HK-2 (cell line): Measurements from ENCODE around the gene WNT6.

Experiments
- DNase-seq: peaks from one replicate; pipeline ENCODE4 v3.0.0-alpha.2; 2018; ENCODE audit not compliant: unreplicated experiment

The WNT6 gene

DNA sequence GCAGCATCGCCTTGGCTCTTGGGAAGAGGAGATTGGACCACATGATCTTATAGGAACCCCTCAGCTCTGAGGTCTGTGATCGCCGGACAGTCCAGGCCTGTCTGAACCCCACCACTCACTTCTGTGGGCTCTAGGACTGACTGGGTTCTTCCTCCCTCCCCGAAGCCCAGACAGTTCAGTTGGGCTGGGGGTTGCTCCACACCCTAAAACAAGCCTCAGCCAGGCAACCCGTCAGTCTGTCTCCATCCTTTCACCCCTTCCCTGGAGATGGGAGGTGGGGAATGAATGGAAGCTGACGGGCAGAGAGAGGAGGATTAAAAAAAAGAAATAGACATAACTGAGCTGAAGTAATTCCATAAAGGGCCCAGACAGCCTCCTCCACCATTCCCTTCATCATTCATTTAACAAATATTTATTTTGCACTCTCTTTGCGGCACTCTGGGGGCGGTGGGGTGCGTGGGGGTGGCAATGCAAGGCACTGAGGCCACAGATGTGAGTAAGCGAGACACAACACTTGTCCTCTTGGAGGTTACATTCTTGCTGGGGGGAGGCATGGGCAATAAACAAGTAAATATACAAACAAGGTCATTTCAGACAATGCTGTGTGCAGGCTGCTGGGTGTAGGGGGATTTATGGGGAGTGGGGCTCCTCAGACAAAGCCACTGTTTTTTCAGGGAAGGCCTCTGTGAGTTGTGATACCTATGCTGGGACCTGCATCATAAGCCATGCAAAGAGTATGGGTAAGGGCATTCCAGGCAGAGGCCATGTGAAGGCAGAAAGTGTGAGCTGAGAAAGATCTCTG lies 33.9 kb downstream of the WNT6 start:
- no peak for DNase-seq

- DNase-seq: no peak
Observed at GRCh38 chr2:218894151-218894879, 34.7 kb downstream of the WNT6 start.

DNA sequence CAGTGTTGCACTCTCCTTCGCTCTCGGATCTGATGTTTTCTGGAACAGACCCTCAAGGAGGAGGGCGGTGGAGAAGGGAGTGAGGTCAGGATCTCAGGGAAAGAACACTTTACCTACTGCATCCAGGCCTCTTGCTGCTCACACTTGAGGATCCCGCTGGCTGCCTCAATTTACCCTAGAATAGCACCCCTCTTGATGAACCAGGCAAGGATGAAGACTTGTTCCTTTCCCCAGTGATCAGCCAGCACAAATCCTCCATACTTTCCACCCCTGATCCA lies 35.2 kb downstream of the WNT6 start:
- DNase-seq: no peak

GRCh38 chr2:218895326-218895725 lies 35.7 kb downstream of the WNT6 start:
- DNase-seq: no peak

DNA sequence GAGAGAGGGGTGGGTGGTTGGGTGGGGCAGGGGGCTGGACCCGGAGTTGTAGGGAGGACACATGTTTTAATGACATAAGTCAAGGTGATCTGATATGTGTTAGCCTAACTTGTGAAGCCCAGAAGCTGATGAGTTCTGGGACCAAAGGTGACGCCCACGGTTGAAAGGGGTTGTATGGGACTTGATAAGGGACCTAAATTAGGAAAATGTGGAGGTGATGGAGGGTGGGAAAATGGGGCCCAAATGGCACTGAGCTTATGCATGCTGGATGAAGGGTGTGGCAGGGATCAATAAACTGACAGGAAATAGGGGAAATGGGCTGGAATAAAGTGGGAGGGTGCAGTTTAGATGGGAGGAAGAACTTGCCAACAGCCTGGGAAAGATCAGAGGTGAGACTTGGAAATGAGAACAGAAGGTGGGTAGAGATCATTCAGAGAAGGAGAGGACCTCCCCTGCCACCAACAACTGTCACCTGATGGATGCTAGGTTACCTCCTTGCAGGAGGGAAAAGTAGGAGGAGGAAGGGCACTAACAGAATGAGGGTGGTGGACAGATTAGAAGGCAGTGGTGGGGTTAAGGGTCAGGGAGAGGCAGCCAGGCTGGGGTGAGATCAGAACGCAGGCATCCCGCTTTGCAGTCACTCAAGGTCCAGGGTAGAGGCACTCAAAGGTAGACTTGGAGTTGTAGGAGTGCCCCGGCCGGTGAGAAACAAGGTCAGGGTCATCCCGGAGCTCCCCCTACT lies 36.3 kb downstream of the WNT6 start:
- DNase-seq: no peak

GRCh38 chr2:218896501-218897393 lies 37.1 kb downstream of the WNT6 start:
- DNase-seq: peak; percentile 78

- DNase-seq: no peak
Observed at GRCh38 chr2:218897394-218898108, 37.9 kb downstream of the WNT6 start.

GRCh38 chr2:218898109-218898878 lies 38.7 kb downstream of the WNT6 start:
- peak; percentile 64 for DNase-seq

- no peak for DNase-seq
Observed at GRCh38 chr2:218899147-218899546, 39.5 kb downstream of the WNT6 start.

DNA sequence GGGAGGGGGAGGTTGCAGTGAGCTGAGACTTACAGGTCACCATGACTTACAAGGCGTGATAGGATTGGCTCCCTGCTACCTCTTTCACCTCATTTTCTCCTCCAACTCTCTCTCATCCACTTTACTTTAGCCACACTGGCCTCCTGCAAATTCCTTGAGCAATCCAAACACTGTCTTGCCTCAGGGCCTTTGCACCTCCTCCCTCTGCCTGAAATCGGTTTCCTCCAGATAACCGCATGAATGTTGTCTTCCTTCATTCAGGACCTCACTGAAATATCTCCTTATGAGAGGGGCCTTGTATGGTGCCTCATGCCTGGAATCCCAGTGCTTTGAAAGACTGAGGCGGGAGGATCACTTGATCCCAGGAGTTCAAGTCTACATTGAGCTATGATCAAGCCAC lies 42.8 kb downstream of the WNT6 start:
- DNase-seq: no peak

DNA sequence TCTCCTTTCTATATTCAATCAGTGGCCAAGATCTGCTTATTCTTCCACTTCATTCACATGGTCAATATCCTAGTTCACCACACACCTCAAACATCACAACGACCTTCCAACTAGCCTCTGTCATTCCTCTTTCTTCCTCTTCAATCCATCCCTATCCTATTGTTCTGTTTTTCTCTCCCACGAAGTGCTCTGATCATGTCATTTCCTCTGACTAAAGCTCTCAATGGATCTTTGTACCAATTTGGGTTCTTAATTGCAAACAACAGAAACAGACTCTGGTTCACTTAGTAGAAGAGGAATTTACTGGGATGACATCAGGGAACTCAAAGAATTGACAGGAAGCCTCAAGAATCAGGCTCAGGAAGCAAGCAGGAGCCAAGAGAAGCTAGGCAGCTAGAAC lies 44.6 kb downstream of the WNT6 start:
- no peak for DNase-seq

GRCh38 chr2:218908721-218909619 lies 49.4 kb downstream of the WNT6 start:
- DNase-seq: no peak

GRCh38 chr2:218910741-218911140 lies 51.1 kb downstream of the WNT6 start:
- no peak for DNase-seq

DNA sequence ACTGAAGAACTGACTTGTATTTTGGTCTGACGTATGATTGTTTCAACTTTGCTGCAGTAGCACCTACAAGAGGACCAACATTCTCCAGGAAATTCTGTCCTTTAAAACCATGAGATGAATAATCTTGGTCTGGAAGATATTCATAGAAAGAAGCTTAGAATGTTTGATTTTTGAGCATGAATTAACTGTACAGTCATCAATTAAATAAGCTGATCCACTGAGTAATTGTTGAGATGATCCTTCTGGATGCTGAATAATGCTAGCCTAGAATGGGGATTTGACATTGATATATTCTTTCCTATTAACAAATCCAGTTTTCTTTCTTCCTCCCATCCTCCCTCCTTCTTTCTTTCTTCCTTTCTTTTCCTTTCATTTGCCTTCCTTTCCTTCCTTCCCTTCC lies 60.9 kb downstream of the WNT6 start:
- no peak for DNase-seq
